Subcutaneous adipose tissue (tissue), 4 donors: Measurements from ENCODE around the gene PGRMC2. TPM values are rescaled to one million over a fixed set of nuclear protein-coding genes. Genes with fewer than 3 reads are reported as not detected.

ENCODE experiments used
- total RNA-seq, 4 donors: library from RNA; depleted of rRNA; stranded (reverse); fragments of >200 nt; gene quantifications; one replicate each; pipeline ENCODE4 v1.1.0, GENCODE V29; 2016
- TF ChIP-seq, protein P1 (sequence below): fragments of 450-650 bp; IDR thresholded peaks from one replicate; pipeline ENCODE4 v1.5.1; 2016; ENCODE audit warnings: low read depth, mild to moderate bottlenecking, control low read depth, antibody characterized with exemption, moderate library complexity

The PGRMC2 gene, protein sequence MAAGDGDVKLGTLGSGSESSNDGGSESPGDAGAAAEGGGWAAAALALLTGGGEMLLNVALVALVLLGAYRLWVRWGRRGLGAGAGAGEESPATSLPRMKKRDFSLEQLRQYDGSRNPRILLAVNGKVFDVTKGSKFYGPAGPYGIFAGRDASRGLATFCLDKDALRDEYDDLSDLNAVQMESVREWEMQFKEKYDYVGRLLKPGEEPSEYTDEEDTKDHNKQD
- total RNA-seq: 100 to 1,000 TPM in 1 of 4 donors, 10 to 100 TPM in 3; 59.7 to 106 (median 67.9) TPM

DNA sequence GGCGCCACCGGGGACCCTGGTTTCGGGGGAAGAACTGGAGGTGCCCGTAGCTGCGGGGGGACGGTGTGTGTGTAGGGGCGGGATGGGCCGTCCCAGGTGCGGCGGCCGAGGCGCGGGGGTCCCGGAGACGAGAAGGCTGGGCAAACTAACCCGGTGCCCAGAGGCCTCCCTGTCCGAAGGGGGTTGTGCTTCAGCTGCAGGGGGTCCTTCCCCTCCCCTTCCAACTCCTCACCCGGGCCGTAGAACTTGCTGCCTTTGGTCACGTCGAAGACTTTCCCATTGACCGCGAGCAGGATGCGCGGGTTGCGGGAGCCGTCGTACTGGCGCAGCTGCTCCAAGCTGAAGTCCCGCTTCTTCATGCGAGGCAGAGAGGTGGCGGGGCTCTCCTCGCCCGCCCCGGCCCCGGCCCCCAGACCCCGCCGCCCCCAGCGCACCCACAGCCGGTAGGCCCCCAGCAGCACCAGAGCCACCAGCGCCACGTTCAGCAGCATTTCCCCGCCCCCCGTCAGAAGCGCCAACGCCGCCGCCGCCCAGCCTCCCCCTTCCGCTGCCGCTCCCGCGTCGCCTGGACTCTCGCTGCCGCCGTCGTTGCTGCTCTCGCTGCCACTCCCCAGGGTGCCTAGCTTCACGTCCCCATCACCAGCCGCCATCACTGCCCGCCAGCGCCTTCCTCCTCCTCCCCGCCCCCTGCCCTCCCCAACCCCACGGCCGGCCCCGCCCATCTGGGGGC is at the start of gene PGRMC2:
TSS of gene PGRMC2 (minus strand) at position 673 of the 730 bp plus-strand sequence. CDS start at position 650, 23 bp downstream.
- TF ChIP-seq, protein P1, sequence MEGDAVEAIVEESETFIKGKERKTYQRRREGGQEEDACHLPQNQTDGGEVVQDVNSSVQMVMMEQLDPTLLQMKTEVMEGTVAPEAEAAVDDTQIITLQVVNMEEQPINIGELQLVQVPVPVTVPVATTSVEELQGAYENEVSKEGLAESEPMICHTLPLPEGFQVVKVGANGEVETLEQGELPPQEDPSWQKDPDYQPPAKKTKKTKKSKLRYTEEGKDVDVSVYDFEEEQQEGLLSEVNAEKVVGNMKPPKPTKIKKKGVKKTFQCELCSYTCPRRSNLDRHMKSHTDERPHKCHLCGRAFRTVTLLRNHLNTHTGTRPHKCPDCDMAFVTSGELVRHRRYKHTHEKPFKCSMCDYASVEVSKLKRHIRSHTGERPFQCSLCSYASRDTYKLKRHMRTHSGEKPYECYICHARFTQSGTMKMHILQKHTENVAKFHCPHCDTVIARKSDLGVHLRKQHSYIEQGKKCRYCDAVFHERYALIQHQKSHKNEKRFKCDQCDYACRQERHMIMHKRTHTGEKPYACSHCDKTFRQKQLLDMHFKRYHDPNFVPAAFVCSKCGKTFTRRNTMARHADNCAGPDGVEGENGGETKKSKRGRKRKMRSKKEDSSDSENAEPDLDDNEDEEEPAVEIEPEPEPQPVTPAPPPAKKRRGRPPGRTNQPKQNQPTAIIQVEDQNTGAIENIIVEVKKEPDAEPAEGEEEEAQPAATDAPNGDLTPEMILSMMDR: no peak

DNA sequence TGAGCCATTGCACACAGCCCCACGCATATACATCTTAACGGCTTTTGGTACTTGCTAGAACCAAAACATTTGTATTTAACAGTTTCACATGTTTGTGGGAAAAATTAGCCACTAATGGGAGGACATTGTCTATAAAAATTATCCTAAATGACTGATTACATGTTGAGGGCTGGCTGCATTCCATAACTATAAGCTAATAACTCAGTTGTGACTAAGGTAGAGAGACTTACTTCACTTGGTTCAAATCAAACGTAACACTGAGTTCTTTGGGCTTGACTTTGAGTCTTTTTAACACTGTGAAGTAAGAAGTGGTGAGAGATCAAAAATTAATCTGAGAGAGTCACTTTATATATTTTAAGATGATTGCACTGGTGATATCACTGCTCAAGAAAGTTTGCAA is 47.9 kb upstream of the PGRMC2 start:
- TF ChIP-seq, protein P1: no peak

DNA sequence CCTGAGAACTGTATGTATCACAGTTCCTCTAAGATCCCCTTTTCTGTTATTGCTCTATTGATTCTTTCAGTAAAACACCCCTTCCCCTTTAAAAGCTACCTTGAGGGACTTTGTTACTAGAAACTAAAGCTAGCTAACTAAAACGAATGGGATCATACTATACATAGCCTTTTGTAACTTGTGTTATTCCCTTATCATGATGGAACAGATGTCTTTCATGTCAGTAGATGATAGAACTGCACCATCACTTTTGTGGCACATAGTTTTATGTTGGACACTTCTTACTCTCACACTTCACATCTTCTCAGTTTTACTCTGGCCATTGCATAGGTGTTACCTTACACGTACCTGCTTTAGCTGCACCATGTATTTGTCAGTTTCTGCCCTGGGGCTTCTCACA is 46.6 kb upstream of the PGRMC2 start:
- TF ChIP-seq, protein P1: no peak

DNA sequence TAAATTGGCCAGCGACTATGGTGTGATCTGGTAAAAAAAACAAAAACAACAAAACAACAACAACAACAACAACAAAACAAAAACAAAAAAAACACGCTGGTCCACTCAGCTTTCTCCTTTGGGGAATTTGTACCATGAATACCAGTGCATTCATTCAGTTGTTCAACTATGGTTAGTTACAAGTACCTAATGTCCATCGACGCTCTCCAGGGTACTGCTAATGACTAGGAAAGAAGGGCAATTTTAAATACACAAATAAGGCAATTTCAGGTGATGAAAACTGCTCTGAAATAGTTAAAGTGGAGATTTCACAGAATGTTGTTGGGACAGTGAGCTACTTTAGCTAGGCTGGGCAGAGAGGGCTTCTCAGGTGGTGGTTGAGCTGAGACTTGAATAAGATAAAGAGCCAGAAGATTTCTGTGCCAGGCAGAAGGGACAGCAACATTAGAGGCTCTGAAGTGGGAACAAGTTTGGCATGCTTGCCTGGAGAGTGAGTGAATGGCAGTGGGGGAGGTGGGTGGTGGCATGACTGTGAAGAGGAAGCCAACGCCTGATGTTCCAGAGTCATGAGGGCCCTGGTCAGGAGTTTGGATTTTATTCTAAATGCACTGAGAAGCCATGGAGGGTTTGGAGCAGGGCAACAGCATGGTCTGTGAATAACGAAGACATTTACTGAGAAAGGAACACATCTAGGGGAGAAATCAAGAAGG is 45.9 kb upstream of the PGRMC2 start:
- TF ChIP-seq, protein P1: no peak

DNA sequence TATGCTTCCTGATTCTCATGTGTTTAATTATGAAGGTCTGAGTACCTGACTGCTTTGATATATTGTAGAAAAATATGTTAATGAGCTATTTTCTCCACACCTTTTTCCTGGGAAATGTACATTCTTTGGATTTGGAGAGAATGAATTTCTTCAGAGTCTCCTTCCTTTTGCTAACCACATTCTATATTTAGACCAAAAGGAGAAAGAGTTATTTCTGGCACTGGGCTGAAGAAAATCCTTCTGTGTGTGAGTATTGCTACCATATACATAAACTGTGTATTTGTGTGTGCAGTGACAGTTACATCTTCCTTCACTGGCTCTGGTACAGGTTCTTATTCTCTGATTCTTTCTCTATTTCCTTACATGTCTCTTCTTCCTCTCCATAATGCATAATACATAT is 44.5 kb upstream of the PGRMC2 start:
- TF ChIP-seq, protein P1: no peak

DNA sequence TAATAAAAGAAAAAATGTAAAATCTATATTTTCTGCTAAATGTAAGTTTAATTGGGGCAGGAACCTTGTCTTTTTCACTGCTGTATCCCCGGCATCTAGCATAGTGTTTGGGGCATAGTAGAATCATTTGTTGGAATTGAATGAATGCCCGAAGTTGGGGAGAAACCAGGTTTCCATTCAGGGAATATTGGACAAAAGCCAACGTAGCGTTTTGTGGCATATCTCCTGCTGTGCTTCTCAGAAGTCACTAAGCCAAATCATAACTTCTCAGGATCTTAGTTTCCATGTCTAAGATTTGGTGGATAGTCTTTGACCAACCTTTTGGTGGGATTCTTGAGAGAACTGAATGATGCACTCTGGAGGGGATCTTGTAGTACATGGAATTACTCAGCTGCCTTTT is 42.0 kb upstream of the PGRMC2 start:
- TF ChIP-seq, protein P1: no peak

DNA sequence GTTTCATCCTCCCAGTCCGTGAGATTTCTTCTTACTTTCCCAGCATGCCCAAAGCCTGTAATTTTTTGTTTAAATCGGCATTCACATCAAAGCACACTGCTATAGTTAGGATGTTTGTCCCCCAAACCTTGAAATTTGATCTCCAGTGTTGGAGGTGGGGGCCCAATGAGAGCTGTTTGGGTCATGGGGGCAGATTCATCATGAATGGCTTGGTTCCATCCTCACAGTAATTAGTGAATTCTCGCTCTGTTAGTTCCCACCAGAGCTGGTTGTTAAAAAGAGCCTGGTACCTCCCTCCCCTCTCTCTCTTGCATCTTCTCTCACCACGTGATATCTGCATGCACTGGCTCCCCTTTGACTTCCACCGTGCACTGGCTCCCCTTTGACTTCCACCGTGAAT is 40.5 kb upstream of the PGRMC2 start:
- TF ChIP-seq, protein P1: no peak
